NCI-H1417 (cell line): ENCODE data around the gene UPK1A.
A peak's percentile ranks its signal among the peaks of the same experiment; 100 is the strongest.

Experiments used
- DNase-seq, 3 experiments: peaks; one replicate each; lab custom pipeline; 2025; lab: John Stamatoyannopoulos, UW

UPK1A gene

DNA sequence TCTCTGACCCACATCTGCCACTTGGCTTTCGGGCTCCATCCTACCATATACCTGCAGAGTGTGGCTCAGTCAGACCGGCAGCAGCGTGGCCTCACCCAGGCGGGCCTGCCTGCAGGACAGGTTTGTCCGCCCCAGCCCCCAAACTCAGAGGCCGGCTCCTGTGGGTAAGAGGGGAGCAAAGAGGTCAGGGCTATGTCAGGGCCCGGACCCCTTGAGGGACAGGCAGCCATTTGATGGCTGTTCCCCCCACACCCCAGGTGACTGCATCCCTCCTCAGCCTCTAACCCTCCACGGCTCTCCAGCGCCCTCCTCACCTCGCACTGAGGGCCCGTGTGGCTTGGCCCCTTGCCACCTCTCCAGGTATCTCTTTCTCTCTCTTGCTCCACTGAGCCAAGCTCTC lies 25.7 kb downstream of the UPK1A start:
- DNase-seq, result no peak

DNA sequence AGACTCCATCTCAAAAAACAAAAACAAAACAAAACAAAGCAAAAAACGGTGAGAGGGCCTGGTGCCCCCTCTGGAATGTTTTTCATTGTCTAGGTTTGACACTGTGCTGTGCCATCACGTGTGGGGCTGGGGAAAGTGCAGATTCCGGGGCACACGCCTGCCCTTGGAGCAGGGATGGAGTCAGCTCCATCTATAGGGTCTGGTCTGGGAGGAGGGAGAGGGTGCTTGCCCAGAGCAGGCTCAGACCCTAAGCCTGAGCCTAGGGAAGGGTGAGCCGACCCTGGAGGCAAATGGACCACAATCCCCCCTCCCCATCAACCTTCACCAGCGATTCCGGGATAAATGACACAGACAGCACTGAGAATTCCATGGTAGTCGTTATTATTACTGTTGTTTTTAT lies 27.1 kb downstream of the UPK1A start:
- DNase-seq, result no peak

GRCh38 chr19:35693835-35694599 lies 27.7 kb downstream of the UPK1A start:
- peak; percentile 80 to 93 (median 92) for DNase-seq

GRCh38 chr19:35695895-35696422 lies 29.6 kb downstream of the UPK1A start:
- DNase-seq, result no peak

DNA sequence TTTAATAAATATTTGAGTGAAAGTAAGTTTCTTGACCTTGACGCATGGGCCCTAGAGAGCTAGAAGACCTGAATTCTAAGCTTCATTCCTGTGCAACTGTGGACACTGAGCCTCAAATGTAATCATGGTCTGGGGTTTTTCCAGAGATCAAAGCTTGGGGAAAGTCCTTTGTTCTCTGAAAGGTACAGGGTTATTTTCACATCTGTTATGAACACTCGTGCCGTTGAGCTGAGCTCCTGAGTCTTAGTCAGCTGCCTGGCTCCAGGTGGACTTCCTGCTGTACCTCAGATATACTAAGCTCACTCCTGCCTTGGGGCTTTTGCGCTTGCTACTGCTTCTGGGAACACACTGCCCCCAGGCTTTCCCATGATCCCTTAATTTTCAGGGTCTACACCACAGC lies 30.5 kb downstream of the UPK1A start:
- no peak for DNase-seq

DNA sequence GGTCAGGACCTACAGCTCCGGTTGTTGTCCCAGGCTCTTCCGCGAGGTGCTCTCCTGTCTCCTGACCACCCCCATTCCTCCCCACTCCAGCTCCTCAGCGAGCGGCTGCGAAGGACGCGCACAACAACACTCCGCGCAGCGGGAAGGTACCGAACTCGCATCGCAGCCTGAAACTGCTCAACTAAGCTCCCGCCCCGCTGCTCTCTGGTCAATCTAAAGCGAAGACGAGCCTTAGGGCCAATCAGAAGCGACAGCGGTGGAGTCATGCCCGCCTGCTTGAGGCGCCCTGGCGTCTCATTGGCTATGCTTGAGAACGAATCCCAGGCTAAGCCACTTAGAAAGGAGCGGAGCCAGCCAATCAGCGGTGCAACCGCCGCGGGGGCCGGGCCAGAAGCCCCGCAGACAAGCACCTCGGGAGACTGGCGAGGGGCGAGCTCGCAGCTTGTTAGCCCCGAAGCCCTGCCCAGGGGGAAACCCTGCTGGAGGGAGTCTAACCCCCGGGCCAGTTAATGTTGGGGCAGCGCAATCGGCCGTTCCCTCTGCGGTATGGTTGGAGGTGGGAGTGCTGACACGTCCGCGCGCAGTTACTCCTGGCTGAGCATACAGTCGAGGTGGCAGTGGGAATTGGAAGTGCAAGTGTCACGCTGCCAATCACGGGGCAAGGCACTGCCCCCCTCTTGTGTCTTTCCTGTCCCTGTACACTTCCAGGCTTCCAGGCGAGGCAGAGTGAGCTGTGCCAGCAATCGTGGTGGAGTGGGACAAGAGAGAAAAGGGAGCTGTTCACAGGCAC lies 36.1 kb downstream of the UPK1A start:
- DNase-seq, result peak; percentile 94 to 98 (median 98)

DNA sequence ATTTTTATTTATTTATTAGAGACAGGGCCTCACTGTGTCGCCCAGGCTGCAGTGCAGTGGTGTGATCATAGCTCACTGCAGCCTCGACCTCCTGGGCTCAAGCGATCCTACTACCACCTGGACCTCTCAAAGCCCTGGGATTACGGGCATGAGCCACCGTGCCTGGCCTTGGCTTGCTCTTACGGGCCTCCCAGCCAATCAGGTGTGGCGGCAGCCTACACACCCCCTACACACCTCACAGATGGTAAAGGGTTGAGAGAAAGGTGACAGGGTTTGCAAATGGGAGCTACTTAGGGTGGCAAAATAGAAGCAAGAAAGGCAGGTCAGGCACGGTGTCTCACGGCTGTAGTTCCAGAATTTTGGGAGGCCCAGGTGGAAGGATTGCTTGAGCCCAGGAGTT lies 37.0 kb downstream of the UPK1A start:
- DNase-seq, result peak in 2 of 3 experiments; percentile 35 to 54

GRCh38 chr19:35704218-35704617 lies 37.9 kb downstream of the UPK1A start, which contains the start of gene ZBTB32:
ZBTB32 (plus strand) TSS chr19:35704558; CDS start chr19:35714627, 10,069 bp downstream.
- no peak for DNase-seq

DNA sequence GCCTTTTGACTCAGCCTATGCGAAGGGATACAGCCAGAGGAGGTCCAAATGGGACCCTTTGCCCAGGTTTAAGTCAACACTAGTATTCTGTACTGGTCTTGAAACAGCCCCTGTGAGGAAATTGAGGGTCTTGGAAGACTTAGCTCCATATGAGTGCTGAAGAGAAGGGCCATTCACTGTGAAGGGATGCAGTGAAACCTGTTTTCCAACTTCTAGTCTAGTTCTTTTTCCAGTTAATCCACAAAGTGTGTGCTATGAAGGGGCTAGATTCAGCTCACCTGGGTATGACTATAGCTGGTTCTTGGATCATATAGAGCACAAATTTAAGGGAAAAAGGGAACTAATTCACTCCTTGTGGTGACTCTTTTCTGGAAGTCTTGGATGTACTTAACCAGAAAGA lies 42.1 kb downstream of the UPK1A start:
- no peak for DNase-seq

GRCh38 chr19:35710784-35711723 lies 44.7 kb downstream of the UPK1A start:
- DNase-seq, result no peak

DNA sequence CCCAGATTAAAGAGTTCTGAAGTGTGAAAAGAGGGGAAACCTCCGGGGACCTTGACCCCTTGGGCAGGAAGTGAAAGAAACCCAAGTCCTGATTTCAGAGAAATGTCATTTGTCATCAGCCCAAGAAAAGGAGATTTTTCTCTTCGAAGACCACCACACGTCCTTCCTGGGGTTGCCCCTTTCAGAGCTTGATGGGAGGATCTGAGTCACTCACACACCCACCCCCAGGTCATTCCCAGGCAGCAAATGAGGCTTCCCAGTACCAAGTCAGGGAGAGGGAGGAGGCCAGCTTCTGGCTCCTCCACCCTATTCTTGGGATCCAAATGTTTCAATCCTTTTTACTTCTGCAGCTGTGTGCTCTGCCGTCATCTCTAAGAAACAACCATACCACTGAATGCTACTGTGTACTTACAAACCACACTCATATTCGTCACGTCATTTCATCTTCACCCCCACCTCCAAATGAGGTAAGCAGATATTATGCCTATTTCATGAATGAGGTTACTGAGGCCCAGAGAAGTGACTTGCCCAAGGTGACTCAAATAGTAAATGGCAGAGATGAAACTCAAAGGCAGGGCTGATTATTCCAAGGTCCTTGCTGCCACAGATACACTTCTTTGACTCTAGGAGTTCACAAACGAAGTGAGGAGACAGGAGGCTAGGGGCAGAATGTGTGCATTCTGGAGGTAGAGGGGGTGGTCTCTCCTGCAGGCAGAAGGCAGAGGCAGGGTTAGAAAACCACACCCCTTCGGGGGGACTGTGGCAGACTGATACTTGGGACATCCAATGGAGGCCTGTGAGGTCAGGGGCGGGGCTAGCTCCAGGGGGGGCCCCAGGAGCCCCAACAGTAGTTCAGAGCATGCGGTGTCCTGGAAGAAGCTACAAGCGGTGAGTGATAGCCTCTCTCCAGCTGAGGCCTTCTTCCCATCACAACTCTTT lies 46.5 kb downstream of the UPK1A start:
- DNase-seq, result no peak

- DNase-seq, result no peak
Observed at GRCh38 chr19:35713506-35713850, 47.2 kb downstream of the UPK1A start.

DNA sequence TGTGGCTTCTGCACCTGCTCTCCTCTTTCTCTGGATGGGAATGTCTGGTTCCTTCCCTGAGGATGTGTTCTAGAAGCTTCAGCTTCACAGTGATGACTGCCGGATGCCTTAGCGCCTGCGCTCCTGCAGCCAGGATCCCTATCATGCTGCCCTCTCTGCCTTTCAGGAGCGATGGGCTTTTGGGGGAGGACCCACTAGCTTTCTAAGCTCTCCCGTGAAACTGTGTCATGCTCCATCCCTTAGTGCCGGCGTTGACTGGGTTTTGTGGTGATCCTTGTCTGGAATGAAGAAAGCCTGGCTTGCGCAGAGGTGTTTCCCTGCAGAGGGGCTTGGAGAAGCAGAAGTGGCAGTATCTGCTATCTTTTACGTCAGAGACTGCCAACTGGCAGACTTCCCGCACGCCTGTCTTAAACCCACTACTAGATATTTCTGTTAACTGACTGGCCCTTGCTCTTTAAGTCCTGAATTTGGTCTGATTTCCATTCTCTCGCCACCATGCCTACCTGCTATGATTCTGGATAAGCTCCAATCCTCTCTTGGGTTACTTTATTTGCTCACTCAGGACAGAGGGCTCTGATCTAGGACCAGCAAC lies 47.7 kb downstream of the UPK1A start:
- DNase-seq, result no peak

DNA sequence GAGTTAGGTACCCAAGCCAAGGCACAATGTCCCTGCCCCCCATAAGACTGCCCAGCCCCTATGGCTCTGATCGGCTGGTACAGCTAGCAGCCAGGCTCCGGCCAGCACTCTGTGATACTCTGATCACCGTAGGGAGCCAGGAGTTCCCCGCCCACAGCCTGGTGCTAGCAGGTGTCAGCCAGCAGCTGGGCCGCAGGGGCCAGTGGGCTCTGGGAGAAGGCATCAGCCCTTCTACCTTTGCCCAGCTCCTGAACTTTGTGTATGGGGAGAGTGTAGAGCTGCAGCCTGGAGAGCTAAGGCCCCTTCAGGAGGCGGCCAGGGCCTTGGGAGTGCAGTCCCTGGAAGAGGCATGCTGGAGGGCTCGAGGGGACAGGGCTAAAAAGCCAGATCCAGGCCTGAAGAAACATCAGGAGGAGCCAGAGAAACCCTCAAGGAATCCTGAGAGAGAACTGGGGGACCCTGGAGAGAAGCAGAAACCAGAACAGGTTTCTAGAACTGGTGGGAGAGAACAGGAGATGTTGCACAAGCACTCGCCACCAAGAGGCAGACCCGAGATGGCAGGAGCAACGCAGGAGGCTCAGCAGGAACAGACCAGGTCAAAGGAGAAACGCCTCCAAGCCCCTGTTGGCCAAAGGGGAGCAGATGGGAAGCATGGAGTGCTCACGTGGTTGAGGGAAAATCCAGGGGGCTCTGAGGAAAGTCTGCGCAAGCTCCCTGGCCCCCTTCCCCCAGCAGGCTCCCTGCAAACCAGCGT lies 48.5 kb downstream of the UPK1A start:
- DNase-seq, result peak in 2 of 3 experiments; percentile 5 to 14

DNA sequence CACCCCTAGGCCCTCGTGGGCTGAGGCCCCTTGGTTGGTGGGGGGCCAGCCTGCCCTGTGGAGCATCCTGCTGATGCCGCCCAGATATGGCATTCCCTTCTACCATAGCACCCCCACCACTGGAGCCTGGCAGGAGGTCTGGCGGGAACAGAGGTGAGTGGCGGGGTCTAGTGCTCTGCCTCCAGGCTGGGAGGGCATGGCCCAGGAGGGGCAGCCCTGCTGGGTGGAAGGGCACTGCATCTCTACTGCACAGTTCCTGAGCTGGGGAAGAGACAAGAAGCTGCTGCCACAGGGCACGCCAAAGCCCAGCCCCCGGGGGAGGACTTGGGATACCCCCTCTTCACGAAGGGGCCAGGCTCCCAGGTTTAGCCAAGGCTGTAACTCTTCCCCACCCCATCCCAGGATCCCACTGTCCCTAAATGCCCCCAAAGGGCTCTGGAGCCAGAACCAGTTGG lies 49.1 kb downstream of the UPK1A start:
- peak in 1 of 3 experiments; percentile 29 for DNase-seq

DNA sequence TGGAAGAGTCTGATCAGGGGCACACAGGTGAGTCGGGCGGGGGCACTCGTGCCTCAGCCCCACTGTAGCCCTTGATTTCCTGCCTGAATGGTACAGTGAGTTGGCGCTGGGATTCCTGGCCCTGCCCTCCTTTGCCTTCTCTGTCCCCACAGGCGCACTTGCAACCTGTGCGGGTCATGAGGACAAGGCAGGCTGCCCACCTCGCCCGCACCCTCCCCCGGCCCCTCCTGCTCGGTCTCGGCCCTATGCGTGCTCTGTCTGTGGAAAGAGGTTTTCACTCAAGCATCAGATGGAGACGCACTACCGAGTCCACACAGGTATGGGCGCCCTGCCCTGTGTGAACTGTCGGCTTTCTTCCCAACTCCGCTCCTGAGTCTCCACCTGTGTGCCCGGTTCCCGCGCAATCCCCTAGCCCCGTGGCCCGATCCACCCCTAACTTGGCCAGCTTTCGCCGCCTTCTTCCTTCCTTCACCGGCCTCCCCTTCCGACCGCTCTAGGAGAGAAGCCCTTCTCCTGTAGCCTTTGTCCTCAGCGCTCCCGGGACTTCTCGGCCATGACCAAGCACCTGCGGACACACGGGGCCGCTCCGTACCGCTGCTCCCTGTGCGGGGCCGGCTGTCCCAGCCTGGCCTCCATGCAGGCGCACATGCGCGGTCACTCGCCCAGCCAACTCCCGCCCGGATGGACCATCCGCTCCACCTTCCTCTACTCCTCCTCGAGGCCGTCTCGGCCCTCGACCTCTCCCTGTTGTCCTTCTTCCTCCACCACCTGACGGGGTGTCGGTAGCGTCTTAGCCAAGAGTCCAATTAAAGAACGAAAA lies 49.9 kb downstream of the UPK1A start:
- DNase-seq, result peak; percentile 25 to 70 (median 66)

DNA sequence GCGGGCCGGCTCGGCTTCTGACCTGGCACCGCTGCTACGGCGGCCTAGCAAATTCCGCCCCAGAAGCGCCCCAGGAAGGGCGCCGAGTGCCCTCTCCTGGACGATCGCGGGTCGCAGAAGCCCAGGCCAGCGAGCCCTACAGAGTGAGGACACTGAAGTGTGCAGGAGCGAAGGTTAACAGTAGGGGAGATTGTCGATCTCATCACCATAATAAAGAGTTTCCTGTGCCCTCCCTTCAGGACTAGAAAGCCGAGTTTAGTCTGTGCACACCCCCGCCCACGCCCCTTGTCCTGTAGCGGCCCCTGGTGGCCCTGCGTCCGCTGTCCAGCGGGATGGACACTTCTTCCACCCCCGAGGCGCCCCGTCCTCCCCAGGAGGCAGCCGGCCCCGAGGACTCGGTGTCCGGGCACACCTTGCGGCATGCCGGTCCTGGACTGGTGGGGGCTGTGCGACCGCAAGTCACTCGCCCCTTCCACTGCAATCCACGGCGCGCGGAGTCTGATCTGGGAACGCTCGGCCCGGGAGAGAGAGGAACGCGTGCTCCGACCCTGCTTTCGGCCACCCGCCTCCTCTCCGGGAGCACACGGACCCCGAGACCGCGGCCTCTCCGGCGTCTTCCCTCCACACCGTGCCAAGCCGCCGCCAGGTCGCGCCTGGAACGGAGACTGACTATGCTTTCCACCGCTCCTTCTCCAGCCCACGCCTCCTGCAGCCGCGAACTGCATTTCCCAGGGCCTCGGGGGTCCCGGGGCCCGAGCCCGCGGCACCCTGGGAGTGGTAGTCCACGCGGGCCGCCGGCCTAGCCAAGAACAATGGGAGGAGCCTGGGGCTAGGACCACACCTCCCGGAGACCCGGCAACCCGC lies 50.7 kb downstream of the UPK1A start:
- peak; percentile 82 to 96 (median 87) for DNase-seq
